Peyer's patch (tissue), 4 donors: ENCODE measurements around the gene SERPINB4.

Source experiments
- POLR2A ChIP-seq, 2 donors: fragments of 450-650 bp; IDR thresholded peaks; one replicate each; pipeline ENCODE4 v1.5.1; 2017; ENCODE audit warnings: antibody characterized with exemption in 2 of 2, mild to moderate bottlenecking in 2 of 2, moderate library complexity in 2 of 2
- TF ChIP-seq, protein P1 (sequence below), 6 experiments: fragments of 450-650 bp in 4 of 6; fragments of 200-600 bp in 2 of 6; sonication (generic) in 1 of 6; IDR thresholded peaks; one replicate each; pipeline ENCODE4 v1.5.1; 2017 to 2019; ENCODE audit warnings: antibody characterized with exemption in 6 of 6, mild to moderate bottlenecking in 3 of 6, moderate library complexity in 1 of 6

GRCh38 chr18:63606526-63606925 is 37.5 kb downstream of the SERPINB4 start:
- TF ChIP-seq, protein P1, sequence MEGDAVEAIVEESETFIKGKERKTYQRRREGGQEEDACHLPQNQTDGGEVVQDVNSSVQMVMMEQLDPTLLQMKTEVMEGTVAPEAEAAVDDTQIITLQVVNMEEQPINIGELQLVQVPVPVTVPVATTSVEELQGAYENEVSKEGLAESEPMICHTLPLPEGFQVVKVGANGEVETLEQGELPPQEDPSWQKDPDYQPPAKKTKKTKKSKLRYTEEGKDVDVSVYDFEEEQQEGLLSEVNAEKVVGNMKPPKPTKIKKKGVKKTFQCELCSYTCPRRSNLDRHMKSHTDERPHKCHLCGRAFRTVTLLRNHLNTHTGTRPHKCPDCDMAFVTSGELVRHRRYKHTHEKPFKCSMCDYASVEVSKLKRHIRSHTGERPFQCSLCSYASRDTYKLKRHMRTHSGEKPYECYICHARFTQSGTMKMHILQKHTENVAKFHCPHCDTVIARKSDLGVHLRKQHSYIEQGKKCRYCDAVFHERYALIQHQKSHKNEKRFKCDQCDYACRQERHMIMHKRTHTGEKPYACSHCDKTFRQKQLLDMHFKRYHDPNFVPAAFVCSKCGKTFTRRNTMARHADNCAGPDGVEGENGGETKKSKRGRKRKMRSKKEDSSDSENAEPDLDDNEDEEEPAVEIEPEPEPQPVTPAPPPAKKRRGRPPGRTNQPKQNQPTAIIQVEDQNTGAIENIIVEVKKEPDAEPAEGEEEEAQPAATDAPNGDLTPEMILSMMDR (IDR thresholded peaks at IDR 0.05): no peak
- no peak for TF ChIP-seq POLR2A (IDR thresholded peaks at IDR 0.05)
